HCT116 (cell line): ENCODE results near the gene GBGT1. TPM values are rescaled to one million over a fixed set of nuclear protein-coding genes. Genes with fewer than 3 reads are reported as not detected.

ENCODE experiments used
- ATAC-seq: fragments of 200-7000 bp; cut with Tn5 transposase; 2 replicates; pipeline ENCODE4 v1.9.1; 2020; ENCODE audit warnings: mild to moderate bottlenecking, moderate library complexity
- BruUV-seq: library from RNA; stranded (reverse); fragments of 400-500 nt; replicated peaks from 2 replicates; lab custom pipeline; 2021; lab: Mats Ljungman, UMichigan
- CTCF ChIA-PET: fragments of 300-600 bp; sonication (Branson Sonifier 250); formaldehyde crosslinking; loops from one replicate; lab custom pipeline; 2021; ENCODE audit warnings: antibody characterized with exemption; lab: Charles Lee
- POLR2A ChIA-PET: fragments of 300-600, 350-600 bp; sonication (Branson Sonifier 250); formaldehyde crosslinking; loops from one replicate; lab custom pipeline; 2021; ENCODE audit warnings: antibody characterized with exemption; lab: Charles Lee
- RAD21 ChIA-PET, 2 experiments: fragments of 300-600 bp; sonication (Branson Sonifier 250); formaldehyde crosslinking; loops; one replicate each; lab custom pipeline; 2023; ENCODE audit warnings: low total read pairs in 2 of 2; ENCODE audit not compliant: uncharacterized antibody in 2 of 2, unreplicated experiment in 2 of 2, low non-redundant PET in 1 of 2; lab: Charles Lee
- DNase-seq: peaks from one replicate; pipeline ENCODE4 v3.0.0-alpha.2; 2010; ENCODE audit warnings: low read depth, low spot score
- H2AFZ ChIP-seq: fragments of 200-600 bp; shearing (Covaris generic), sonication (generic); 2 replicates; pipeline ENCODE4 v1.6.1; 2017; ENCODE audit warnings: low read depth, mixed run types, mixed read lengths, antibody characterized with exemption, low read length; ENCODE audit not compliant: poor library complexity, severe bottlenecking
- H3K27ac ChIP-seq: 2 replicates; pipeline ENCODE4 v1.5.1; 2012; ENCODE audit warnings: low read depth, low read length
- H3K27me3 ChIP-seq: fragments of 200-600 bp; sonication (generic); 2 replicates; pipeline ENCODE4 v1.6.1; 2016; ENCODE audit warnings: mixed run types, low read length, mixed read lengths; ENCODE audit not compliant: insufficient read depth
- H3K36me3 ChIP-seq, 2 experiments: fragments of 200-500 bp in 1 of 2; fragments of 200-600 bp in 1 of 2; sonication (Bioruptor generic) in 1 of 2; sonication (generic) in 1 of 2; 2 replicates each; pipeline versions ENCODE4 v1.5.1 to v1.6.1; 2014 to 2016; ENCODE audit warnings: low read length in 2 of 2, inconsistent platforms in 1 of 2, mixed read lengths in 1 of 2, mixed run types in 1 of 2; ENCODE audit not compliant: insufficient read depth in 2 of 2, control insufficient read depth in 1 of 2
- H3K4me1 ChIP-seq, 2 experiments: fragments of 200-600 bp in 1 of 2; sonication (generic) in 1 of 2; 2 replicates each; pipeline versions ENCODE4 v1.5.1 to v1.6.1; 2012 to 2017; ENCODE audit warnings: low read length in 2 of 2, inconsistent platforms in 1 of 2, mild to moderate bottlenecking in 1 of 2, mixed read lengths in 1 of 2, mixed run types in 1 of 2, moderate library complexity in 1 of 2; ENCODE audit not compliant: insufficient read depth in 2 of 2, control insufficient read depth in 1 of 2
- H3K4me2 ChIP-seq: fragments of 200-600 bp; sonication (generic); 2 replicates; pipeline ENCODE4 v1.6.1; 2017; ENCODE audit warnings: mixed run types, low read length, mixed read lengths
- H3K4me3 ChIP-seq, 2 experiments: fragments of 200-600 bp in 1 of 2; sonication (generic) in 1 of 2; replicated peaks in 1 of 2; 2 replicates each; pipeline ENCODE4 v1.5.1; 2011 to 2016; ENCODE audit warnings: low read length in 2 of 2, control low read depth in 1 of 2, low read depth in 1 of 2, mild to moderate bottlenecking in 1 of 2, mixed read lengths in 1 of 2, mixed run types in 1 of 2
- H3K79me2 ChIP-seq: fragments of 200-600 bp; sonication (generic); 2 replicates; pipeline ENCODE4 v1.6.1; 2017; ENCODE audit warnings: mild to moderate bottlenecking, mixed run types, low read length, moderate library complexity, mixed read lengths; ENCODE audit not compliant: insufficient read depth
- H3K9ac ChIP-seq: fragments of 200-600 bp; sonication (generic); 2 replicates; pipeline ENCODE4 v1.6.1; 2016; ENCODE audit warnings: low read length, mixed read lengths
- H3K9me2 ChIP-seq: fragments of 200-600 bp; sonication (generic), shearing (Covaris generic); 2 replicates; pipeline ENCODE4 v1.6.1; 2017; ENCODE audit warnings: mixed run types, mild to moderate bottlenecking, moderate library complexity; ENCODE audit not compliant: insufficient read depth
- H3K9me3 ChIP-seq, 2 experiments: fragments of 200-500 bp in 1 of 2; fragments of 200-600 bp in 1 of 2; sonication (Bioruptor generic) in 1 of 2; sonication (generic) in 1 of 2; 2 replicates each; pipeline ENCODE4 v1.6.1; 2014 to 2017; ENCODE audit warnings: low read length in 2 of 2, mixed read lengths in 2 of 2, inconsistent platforms in 1 of 2, low read depth in 1 of 2, mild to moderate bottlenecking in 1 of 2, mixed run types in 1 of 2, moderate library complexity in 1 of 2; ENCODE audit not compliant: control insufficient read depth in 1 of 2, insufficient read depth in 1 of 2
- H4K20me1 ChIP-seq: fragments of 200-600 bp; sonication (generic), shearing (Covaris generic); 2 replicates; pipeline ENCODE4 v1.6.1; 2017; ENCODE audit warnings: mixed run types, mild to moderate bottlenecking, moderate library complexity; ENCODE audit not compliant: insufficient read depth
- CBX3 ChIP-seq: IDR thresholded peaks from 2 replicates; pipeline ENCODE4 v1.6.1; 2012; ENCODE audit warnings: low read depth
- CTCF ChIP-seq, 3 experiments: fragments of 200-600 bp in 1 of 3; sonication (generic) in 1 of 3; IDR thresholded peaks in 2 of 3; conservative IDR thresholded peaks in 1 of 3; 2 replicates each; pipeline ENCODE4 v1.5.1; 2012 to 2017; ENCODE audit warnings: low read depth in 2 of 3, low read length in 2 of 3, antibody characterized with exemption in 1 of 3, borderline replicate concordance in 1 of 3, control low read depth in 1 of 3, mild to moderate bottlenecking in 1 of 3, mixed read lengths in 1 of 3, mixed run types in 1 of 3, moderate library complexity in 1 of 3; ENCODE audit not compliant: insufficient read depth in 1 of 3
- EGR1 ChIP-seq: IDR thresholded peaks from 2 replicates; pipeline ENCODE4 v1.6.1; 2012; ENCODE audit warnings: low read depth
- ELF1 ChIP-seq: IDR thresholded peaks from 2 replicates; pipeline ENCODE4 v1.6.1; 2012; ENCODE audit warnings: low read depth, borderline replicate concordance
- FOSL1 ChIP-seq: IDR thresholded peaks from 2 replicates; pipeline ENCODE4 v1.6.1; 2012; ENCODE audit warnings: low read depth
- SRF ChIP-seq: IDR thresholded peaks from 2 replicates; pipeline ENCODE4 v1.6.1; 2012; ENCODE audit warnings: low read depth
- TCF7L2 ChIP-seq: IDR thresholded peaks from 2 replicates; pipeline ENCODE4 v1.7.0; 2011; ENCODE audit warnings: borderline replicate concordance, inconsistent platforms; ENCODE audit not compliant: insufficient read depth, insufficient read length; ENCODE audit errors: extremely low read depth
- ZFX ChIP-seq: fragments of 450-650 bp; IDR thresholded peaks from 2 replicates; pipeline ENCODE4 v1.6.1; 2017
- intact Hi-C: fragments of 100-400 bp; cut with micrococcal nuclease; formaldehyde crosslinking; loops from 2 replicates; pipeline ENCODE4 v1.10.0; 2022
- total RNA-seq: library from RNA; stranded (reverse); gene quantifications from one replicate; pipeline ENCODE4 v1.2.1, GENCODE V29; 2021; ENCODE audit not compliant: unreplicated experiment

GBGT1 gene
- total RNA-seq, 1 experiment from 2014 or later, result 0.34 TPM

- Histone ChIP-seq H3K27me3 (no peaks in the 10 kb centered on the region), H4K20me1 (no peaks in the 10 kb centered on the region), H3K4me3 (no peak overlapping the region), H3K4me2 (no peak overlapping the region), H3K9me2 (no peaks in the 10 kb centered on the region), H2AFZ (no peak overlapping the region), H3K36me3 (no peaks in the 10 kb centered on the region), H3K79me2 (no peaks in the 10 kb centered on the region), H3K4me1 (peaks cover 3 to 7% of the 10 kb centered on the region in 2 experiments; a peak in 2 of 4 replicates), H3K9me3 (0 out of 4 replicates have a peak, but pooled peaks cover 0 to 3% of the 10 kb centered on the region in 2 experiments), H3K9ac (no peak overlapping the region), H3K27ac (no peak overlapping the region)
- intact Hi-C loops, result no loop called here
- BruUV-seq, result no TSS peak
- no peak for TF ChIP-seq ELF1
- RAD21 ChIA-PET, result no interaction called here
- no peak for DNase-seq
- CTCF ChIA-PET, result no interaction called here
- no peak for ATAC-seq
- POLR2A ChIA-PET, result no interaction called here
Measured at GRCh38 chr9:133191989-133192388, 28.3 kb upstream of the GBGT1 start.

GRCh38 chr9:133189826-133190225 lies 26.1 kb upstream of the GBGT1 start:
- Histone ChIP-seq H3K9me3 (no peaks in the 10 kb centered on the region), H3K4me1 (peaks cover 7 to 20% of the 10 kb centered on the region in 2 experiments; a peak in 3 of 4 replicates), H3K27me3 (no peaks in the 10 kb centered on the region), H4K20me1 (no peaks in the 10 kb centered on the region), H3K4me3 (no peak overlapping the region), H3K27ac (no peak overlapping the region), H3K79me2 (no peaks in the 10 kb centered on the region), H3K9me2 (no peaks in the 10 kb centered on the region), H3K9ac (no peak overlapping the region), H3K4me2 (no peak overlapping the region), H3K36me3 (no peaks in the 10 kb centered on the region), H2AFZ (no peak overlapping the region)
- CTCF ChIA-PET, result no interaction called here
- RAD21 ChIA-PET, result interaction anchor here in 1 of 2 experiments (0.5 kb wide), 1 partner anchor 166 kb away, joined by 6 read pairs; the partner anchor contains the start of genes SURF1 and SURF2
- POLR2A ChIA-PET, result no interaction called here
- DNase-seq (no peak), ATAC-seq (no peak)
- intact Hi-C loops, result no loop called here
- TF ChIP-seq FOSL1, result no peak
- no peak for TF ChIP-seq CBX3
- no peak for TF ChIP-seq CTCF (IDR thresholded peaks at IDR 0.05 in 2 of 3, conservative IDR thresholded peaks at IDR 0.05 in 1 of 3; ENCODE audit: borderline replicate concordance in 1 of 3, insufficient read depth in 1 of 3, low read depth in 2 of 3, low read length in 2 of 3)
- no peak for TF ChIP-seq TCF7L2
- no peak for TF ChIP-seq SRF
- no peak for TF ChIP-seq ZFX
- no peak for TF ChIP-seq EGR1
- BruUV-seq, result no TSS peak
